ENCODE results near the gene IL1RAPL1.

- TF ChIP-seq CTCF (IDR thresholded peaks at IDR 0.05; ENCODE audit: insufficient read depth, low read depth, low read length), result peak; percentile 15
- no peak for TF ChIP-seq EZH2 (IDR thresholded peaks at IDR 0.05; ENCODE audit: insufficient read depth, low read length)
These were observed 114.0 kb downstream of the IL1RAPL1 start for GRCh38 chrX:28701222-28701621.
